AG20443 (cell line): ENCODE measurements around the gene GTF2A1.
"Not testable (repeated sequence)": the region's sequence is repeated elsewhere in the genome, so short reads cannot be mapped to it uniquely, and the experiment has no call there.

Source experiments
- DNase-seq: peaks from one replicate; pipeline ENCODE4 v3.0.0; 2012; ENCODE audit warnings: low spot score, mixed read lengths

GTF2A1 gene

GRCh38 chr14:81231540-81231939, 10.8 kb upstream of the GTF2A1 start:
- DNase-seq: no peak

GRCh38 chr14:81224222-81224621, 3.5 kb upstream of the GTF2A1 start:
- no peak for DNase-seq

- DNase-seq: not testable (repeated sequence)
These were observed 3.0 kb upstream of the GTF2A1 start for GRCh38 chr14:81223788-81224187.

- DNase-seq: no peak
These were observed 1.9 kb upstream of the GTF2A1 start for GRCh38 chr14:81222691-81223090.

GRCh38 chr14:81222126-81222525, 1.4 kb upstream of the GTF2A1 start:
- DNase-seq: no peak

GRCh38 chr14:81221579-81222102, 882 bp upstream of the GTF2A1 start:
- no peak for DNase-seq

GRCh38 chr14:81220580-81220829, 254 bp downstream of the GTF2A1 start:
- no peak for DNase-seq

GRCh38 chr14:81219759-81220579, 790 bp downstream of the GTF2A1 start:
- peak; percentile 68 for DNase-seq

GRCh38 chr14:81219210-81219758, 1.5 kb downstream of the GTF2A1 start:
- DNase-seq: peak; percentile 89

GRCh38 chr14:81211844-81212243, 8.9 kb downstream of the GTF2A1 start:
- peak; percentile 17 for DNase-seq

- DNase-seq: no peak
These were observed 11.5 kb downstream of the GTF2A1 start for GRCh38 chr14:81209167-81209836.

GRCh38 chr14:81208489-81208888, 12.3 kb downstream of the GTF2A1 start:
- no peak for DNase-seq

- no peak for DNase-seq
These were observed 14.6 kb downstream of the GTF2A1 start for GRCh38 chr14:81206115-81206514.

- DNase-seq: no peak
These were observed 15.1 kb downstream of the GTF2A1 start for GRCh38 chr14:81205639-81206038.

GRCh38 chr14:81200054-81200453, 20.7 kb downstream of the GTF2A1 start:
- DNase-seq: no peak

GRCh38 chr14:81199084-81199483, 21.7 kb downstream of the GTF2A1 start:
- DNase-seq: no peak

GRCh38 chr14:81198651-81199050, 22.1 kb downstream of the GTF2A1 start:
- no peak for DNase-seq

GRCh38 chr14:81193924-81194633, 26.7 kb downstream of the GTF2A1 start:
- no peak for DNase-seq

- no peak for DNase-seq
These were observed 28.2 kb downstream of the GTF2A1 start for GRCh38 chr14:81192594-81192993.

GRCh38 chr14:81187832-81188522, 32.8 kb downstream of the GTF2A1 start:
- no peak for DNase-seq

- DNase-seq: no peak
These were observed 41.1 kb downstream of the GTF2A1 start for GRCh38 chr14:81179631-81180030.

- DNase-seq: no peak
These were observed 42.7 kb downstream of the GTF2A1 start for GRCh38 chr14:81178063-81178462.
